HCT116 (cell line): ENCODE measurements around the gene OPTN.

Source experiments
- EZH2 ChIP-seq: fragments of 200-600 bp; sonication (generic); IDR thresholded peaks from 2 replicates; pipeline ENCODE4 v1.6.1; 2017; ENCODE audit warnings: antibody characterized with exemption, mixed run types
- FOSL1 ChIP-seq: IDR thresholded peaks from 2 replicates; pipeline ENCODE4 v1.6.1; 2012; ENCODE audit warnings: low read depth
- POLR2AphosphoS5 ChIP-seq: IDR thresholded peaks from 2 replicates; pipeline ENCODE4 v1.6.1; 2011; ENCODE audit warnings: mild to moderate bottlenecking, low read depth, low read length, moderate library complexity
- RAD21 ChIP-seq: IDR thresholded peaks from 2 replicates; pipeline ENCODE4 v1.6.1; 2012; ENCODE audit warnings: low read depth, mild to moderate bottlenecking
- SIN3A ChIP-seq: IDR thresholded peaks from 2 replicates; pipeline ENCODE4 v1.6.1; 2012; ENCODE audit warnings: low read depth
- ZNF274 ChIP-seq: fragments of 200-500 bp; sonication (Bioruptor generic); IDR thresholded peaks from 2 replicates; pipeline ENCODE4 v1.6.1; 2014; ENCODE audit warnings: mild to moderate bottlenecking, low read depth, low read length, inconsistent platforms
- TF ChIP-seq, protein P1 (sequence below), 3 experiments: fragments of 200-600 bp in 1 of 3; sonication (generic) in 1 of 3; IDR thresholded peaks in 2 of 3; conservative IDR thresholded peaks in 1 of 3; 2 replicates each; pipeline ENCODE4 v1.5.1; 2012 to 2017; ENCODE audit warnings: low read depth in 2 of 3, low read length in 2 of 3, antibody characterized with exemption in 1 of 3, borderline replicate concordance in 1 of 3, control low read depth in 1 of 3, mild to moderate bottlenecking in 1 of 3, mixed read lengths in 1 of 3, mixed run types in 1 of 3, moderate library complexity in 1 of 3; ENCODE audit not compliant: insufficient read depth in 1 of 3

DNA sequence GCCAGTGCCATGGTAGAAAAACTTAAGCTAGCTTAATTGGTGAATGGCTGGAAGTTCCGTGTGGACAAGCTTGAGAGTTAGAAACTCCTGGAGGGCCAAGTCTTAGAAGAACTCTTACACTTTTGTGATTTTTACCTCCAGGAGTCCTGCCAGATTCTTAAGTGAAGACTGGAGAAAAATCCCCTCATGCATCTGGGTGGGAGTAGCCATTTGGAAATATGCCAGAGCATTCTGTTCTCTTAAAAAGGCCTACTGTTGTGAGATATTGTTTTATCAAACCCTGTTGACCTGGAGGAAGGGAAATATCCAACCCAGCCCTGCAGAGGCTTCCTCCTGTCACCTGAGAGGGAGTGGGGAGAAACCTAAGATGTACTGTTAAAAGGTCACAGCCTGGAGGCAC is 43.8 kb downstream of the OPTN start:
- TF ChIP-seq, protein P1, sequence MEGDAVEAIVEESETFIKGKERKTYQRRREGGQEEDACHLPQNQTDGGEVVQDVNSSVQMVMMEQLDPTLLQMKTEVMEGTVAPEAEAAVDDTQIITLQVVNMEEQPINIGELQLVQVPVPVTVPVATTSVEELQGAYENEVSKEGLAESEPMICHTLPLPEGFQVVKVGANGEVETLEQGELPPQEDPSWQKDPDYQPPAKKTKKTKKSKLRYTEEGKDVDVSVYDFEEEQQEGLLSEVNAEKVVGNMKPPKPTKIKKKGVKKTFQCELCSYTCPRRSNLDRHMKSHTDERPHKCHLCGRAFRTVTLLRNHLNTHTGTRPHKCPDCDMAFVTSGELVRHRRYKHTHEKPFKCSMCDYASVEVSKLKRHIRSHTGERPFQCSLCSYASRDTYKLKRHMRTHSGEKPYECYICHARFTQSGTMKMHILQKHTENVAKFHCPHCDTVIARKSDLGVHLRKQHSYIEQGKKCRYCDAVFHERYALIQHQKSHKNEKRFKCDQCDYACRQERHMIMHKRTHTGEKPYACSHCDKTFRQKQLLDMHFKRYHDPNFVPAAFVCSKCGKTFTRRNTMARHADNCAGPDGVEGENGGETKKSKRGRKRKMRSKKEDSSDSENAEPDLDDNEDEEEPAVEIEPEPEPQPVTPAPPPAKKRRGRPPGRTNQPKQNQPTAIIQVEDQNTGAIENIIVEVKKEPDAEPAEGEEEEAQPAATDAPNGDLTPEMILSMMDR (IDR thresholded peaks at IDR 0.05 in 2 of 3, conservative IDR thresholded peaks at IDR 0.05 in 1 of 3; ENCODE audit: borderline replicate concordance in 1 of 3, insufficient read depth in 1 of 3, low read depth in 2 of 3, low read length in 2 of 3): no peak
- TF ChIP-seq ZNF274 (no peak), SIN3A (no peak), RAD21 (no peak), FOSL1 (no peak), POLR2AphosphoS5 (no peak), EZH2 (no peak)
